HepG2 (cell line): ENCODE measurements around the gene CFAP43. TPM values are rescaled to one million over a fixed set of nuclear protein-coding genes. Genes with fewer than 3 reads are reported as not detected.

Source experiments
- CENPX ChIP-seq: sonication (generic); formaldehyde crosslinking; IDR thresholded peaks from 2 replicates; pipeline ENCODE4 v1.9.0; 2021; ENCODE audit warnings: mild to moderate bottlenecking, missing genetic modification reagents, moderate library complexity
- EED ChIP-seq: sonication (generic); formaldehyde crosslinking; IDR thresholded peaks from 2 replicates; pipeline ENCODE4 v1.5.0; 2020; ENCODE audit warnings: mild to moderate bottlenecking, missing genetic modification reagents
- GPN1 ChIP-seq: sonication (generic); formaldehyde crosslinking; IDR thresholded peaks from 2 replicates; pipeline ENCODE4 v1.5.1; 2020; ENCODE audit warnings: missing genetic modification reagents, borderline replicate concordance
- KLF15 ChIP-seq: sonication (generic); formaldehyde crosslinking; IDR thresholded peaks from 2 replicates; pipeline ENCODE4 v1.8.1; 2023; ENCODE audit warnings: borderline replicate concordance, mild to moderate bottlenecking, inconsistent platforms, missing genetic modification reagents, mixed read lengths
- PAXIP1 ChIP-seq: sonication (generic); formaldehyde crosslinking; conservative IDR thresholded peaks from 2 replicates; pipeline ENCODE4 v1.4.0; 2020; ENCODE audit warnings: mild to moderate bottlenecking, missing genetic modification reagents, moderate library complexity
- REL ChIP-seq: sonication (generic); formaldehyde crosslinking; conservative IDR thresholded peaks from 2 replicates; pipeline ENCODE4 v1.8.0; 2022; ENCODE audit warnings: mild to moderate bottlenecking, missing genetic modification reagents, moderate library complexity
- SALL1 ChIP-seq: sonication (generic); formaldehyde crosslinking; IDR thresholded peaks from 2 replicates; pipeline ENCODE4 v1.8.0; 2022; ENCODE audit warnings: mild to moderate bottlenecking, missing genetic modification reagents
- SMARCC2 ChIP-seq: fragments of 450-650 bp; IDR thresholded peaks from 2 replicates; pipeline ENCODE4 v1.6.1; 2017; ENCODE audit warnings: antibody characterized with exemption, mild to moderate bottlenecking
- SNAPC5 ChIP-seq: sonication (generic); formaldehyde crosslinking; IDR thresholded peaks from 2 replicates; pipeline ENCODE4 v1.8.1; 2023; ENCODE audit warnings: mild to moderate bottlenecking, missing genetic modification reagents, borderline replicate concordance
- SNRNP70 ChIP-seq: fragments of 200-400 bp; formaldehyde crosslinking; IDR thresholded peaks from 2 replicates; pipeline ENCODE4 v1.6.1; 2017; ENCODE audit warnings: mild to moderate bottlenecking, low read depth, low read length, moderate library complexity
- TIGD3 ChIP-seq: sonication (generic); formaldehyde crosslinking; IDR thresholded peaks from 2 replicates; pipeline ENCODE4 v1.5.1; 2020; ENCODE audit warnings: mild to moderate bottlenecking, missing genetic modification reagents, borderline replicate concordance
- ZC3H13 ChIP-seq: sonication (generic); formaldehyde crosslinking; IDR thresholded peaks from 2 replicates; pipeline ENCODE4 v1.8.1; 2023; ENCODE audit warnings: mild to moderate bottlenecking, missing genetic modification reagents, moderate library complexity
- ZNF124 ChIP-seq: sonication (generic); formaldehyde crosslinking; IDR thresholded peaks from 2 replicates; pipeline ENCODE4 v1.4.0; 2020; ENCODE audit warnings: missing genetic modification reagents
- ZNF17 ChIP-seq: sonication (generic); formaldehyde crosslinking; IDR thresholded peaks from 2 replicates; pipeline ENCODE4 v1.5.0; 2020; ENCODE audit warnings: mild to moderate bottlenecking, missing genetic modification reagents
- ZNF687 ChIP-seq: sonication (generic); formaldehyde crosslinking; IDR thresholded peaks from 2 replicates; pipeline ENCODE4 v1.5.1; 2020; ENCODE audit warnings: mild to moderate bottlenecking, missing genetic modification reagents, moderate library complexity
- ZNF784 ChIP-seq: sonication (generic); formaldehyde crosslinking; IDR thresholded peaks from 2 replicates; pipeline ENCODE4 v1.5.1; 2020; ENCODE audit warnings: missing genetic modification reagents, mild to moderate bottlenecking, borderline replicate concordance
- polyA plus RNA-seq, 8 experiments: library from polyadenylated mRNA; depleted of rRNA in 3 of 8; stranded (reverse) in 7 of 8; unstranded in 1 of 8; fragments of >200 nt; fragmentation: Illumina TruSeq in 4 of 8; extraction: Trizol in 4 of 8; gene quantifications; 2 replicates each; pipeline versions ENCODE4 v1.2.1 to v1.2.3, GENCODE V29; 2011 to 2016; ENCODE audit warnings: low read depth in 4 of 8, missing spikeins in 1 of 8, mixed read lengths in 1 of 8; ENCODE audit not compliant: insufficient read depth in 1 of 8
- total RNA-seq, 5 experiments: library from RNA; depleted of rRNA; stranded (reverse); fragments of >200 nt; fragmentation: Illumina TruSeq; extraction: Trizol; gene quantifications; 2 replicates each; pipeline ENCODE4 v1.2.3, GENCODE V29; 2016; ENCODE audit warnings: low read depth in 1 of 5

CFAP43 gene
- total and polyA plus RNA-seq, 2 of the 13 experiments (the other 11 are each of a cell fraction or from before 2014, with no cell fraction given): 0.24 to 0.38 TPM

GRCh38 chr10:104231784-104232612, at the start of gene CFAP43 (continued):
- TF ChIP-seq TIGD3 (CRISPR knock-in tag): no peak; the same call in 1 of the 2 replicates
- peak; percentile 87 for TF ChIP-seq REL (CRISPR knock-in tag)
- 0 out of 2 replicates have a peak, but pooled peaks have one; percentile 66 for TF ChIP-seq ZNF784 (CRISPR knock-in tag)
- no peak for TF ChIP-seq SNRNP70
- no peak for TF ChIP-seq GPN1 (CRISPR knock-in tag)
- no peak for TF ChIP-seq SMARCC2
- TF ChIP-seq SALL1 (CRISPR knock-in tag): peak; percentile 78
- TF ChIP-seq ZC3H13 (CRISPR knock-in tag): peak; percentile 81
- TF ChIP-seq EED: peak; percentile 72; the same call in 1 of the 2 replicates
- no peak for TF ChIP-seq ZNF17
- no peak for TF ChIP-seq ZNF124 (CRISPR knock-in tag)
- TF ChIP-seq PAXIP1 (CRISPR knock-in tag): peak; percentile 35; the same call in 1 of the 2 replicates
- no peak for TF ChIP-seq CENPX (CRISPR knock-in tag)
- TF ChIP-seq KLF15 (CRISPR knock-in tag): no peak
- 0 out of 2 replicates have a peak, but pooled peaks have one; percentile 13 for TF ChIP-seq SNAPC5 (CRISPR knock-in tag)
- TF ChIP-seq ZNF687: peak; percentile 96
